Neural cell (in vitro differentiated cells): ENCODE data around the gene ZDHHC14. TPM values are rescaled to one million over a fixed set of nuclear protein-coding genes. Genes with fewer than 3 reads are reported as not detected.

Source experiments
- H2AFZ ChIP-seq: fragments of 200-600, 300-800 bp; sonication (generic), shearing (Covaris generic); 2 replicates; pipeline ENCODE4 v1.6.0; 2014; ENCODE audit warnings: low read depth, mild to moderate bottlenecking, antibody characterized with exemption, low read length, moderate library complexity
- H3F3A ChIP-seq: fragments of 200-600 bp; shearing (Covaris generic); 2 replicates; pipeline ENCODE4 v1.6.1; 2016; ENCODE audit warnings: mild to moderate bottlenecking, moderate library complexity, mixed read lengths, antibody characterized with exemption, low read length; ENCODE audit not compliant: insufficient read depth, poor library complexity, severe bottlenecking
- H3K27ac ChIP-seq: fragments of 200-600, 300-800 bp; sonication (generic), shearing (Covaris generic); 2 replicates; pipeline ENCODE4 v1.5.1; 2014; ENCODE audit warnings: mild to moderate bottlenecking, low read length, moderate library complexity
- H3K27me3 ChIP-seq: fragments of 300-800, 200-600 bp; sonication (generic), shearing (Covaris generic); 2 replicates; pipeline ENCODE4 v1.6.0; 2014; ENCODE audit warnings: mild to moderate bottlenecking, low read depth, low read length, moderate library complexity; ENCODE audit not compliant: insufficient read depth
- H3K36me3 ChIP-seq: fragments of 300-800, 200-600 bp; sonication (generic), shearing (Covaris generic); 2 replicates; pipeline ENCODE4 v1.5.1; 2014; ENCODE audit warnings: mild to moderate bottlenecking, antibody characterized with exemption, low read length, moderate library complexity; ENCODE audit not compliant: insufficient read depth
- H3K4me2 ChIP-seq: fragments of 300-800, 200-600 bp; sonication (generic), shearing (Covaris generic); 2 replicates; pipeline ENCODE4 v1.6.0; 2014; ENCODE audit warnings: mild to moderate bottlenecking, low read length
- H3K4me3 ChIP-seq: fragments of 300-800, 200-600 bp; sonication (generic), shearing (Covaris generic); 2 replicates; pipeline ENCODE4 v1.5.1; 2014; ENCODE audit warnings: mild to moderate bottlenecking, low read length, moderate library complexity
- H3K79me2 ChIP-seq: fragments of 200-600 bp; shearing (Covaris generic); replicated peaks from 2 replicates; pipeline ENCODE4 v1.6.0; 2014; ENCODE audit warnings: mild to moderate bottlenecking, low read length, moderate library complexity; ENCODE audit not compliant: insufficient read depth
- H3K9ac ChIP-seq: fragments of 300-800, 200-600 bp; sonication (generic), shearing (Covaris generic); 2 replicates; pipeline ENCODE4 v1.6.1; 2016; ENCODE audit warnings: mild to moderate bottlenecking, low read length, mixed read lengths
- H3K9me2 ChIP-seq: fragments of 200-600 bp; shearing (Covaris generic); 2 replicates; pipeline ENCODE4 v1.6.1; 2016; ENCODE audit warnings: mild to moderate bottlenecking, low read length, mixed read lengths; ENCODE audit not compliant: insufficient read depth
- H3K9me3 ChIP-seq: fragments of 200-600, 300-800 bp; sonication (generic), shearing (Covaris generic); 2 replicates; pipeline ENCODE4 v1.6.1; 2016; ENCODE audit warnings: mild to moderate bottlenecking, mixed run types, low read length, moderate library complexity, mixed read lengths
- H4K20me1 ChIP-seq: fragments of 200-600 bp; shearing (Covaris generic); 2 replicates; pipeline ENCODE4 v1.6.1; 2016; ENCODE audit warnings: mild to moderate bottlenecking, mixed run types; ENCODE audit not compliant: insufficient read depth
- CTCF ChIP-seq: fragments of 450-650 bp; IDR thresholded peaks from 2 replicates; pipeline ENCODE4 v1.5.1; 2014; ENCODE audit warnings: antibody characterized with exemption, mild to moderate bottlenecking, moderate library complexity; ENCODE audit not compliant: poor library complexity, severe bottlenecking
- EP300 ChIP-seq: fragments of 450-650 bp; conservative IDR thresholded peaks from 2 replicates; pipeline ENCODE4 v1.6.1; 2014; ENCODE audit warnings: antibody characterized with exemption, mild to moderate bottlenecking, moderate library complexity; ENCODE audit not compliant: poor library complexity, severe bottlenecking
- EZH2 ChIP-seq: fragments of 200-600, 300-800 bp; shearing (Covaris generic), sonication (generic); IDR thresholded peaks from 2 replicates; pipeline ENCODE4 v1.6.1; 2014; ENCODE audit warnings: antibody characterized with exemption, low read length, borderline replicate concordance, mild to moderate bottlenecking; ENCODE audit not compliant: insufficient read depth, poor library complexity, severe bottlenecking
- MXI1 ChIP-seq: fragments of 450-650 bp; conservative IDR thresholded peaks from 2 replicates; pipeline ENCODE4 v1.6.1; 2014; ENCODE audit warnings: antibody characterized with exemption, mild to moderate bottlenecking; ENCODE audit not compliant: poor library complexity, severe bottlenecking
- POLR2AphosphoS5 ChIP-seq: IDR thresholded peaks from 2 replicates; pipeline ENCODE4 v1.6.1; 2012
- RAD21 ChIP-seq: fragments of 450-650 bp; conservative IDR thresholded peaks from 2 replicates; pipeline ENCODE4 v1.6.1; 2014; ENCODE audit warnings: antibody characterized with exemption, mild to moderate bottlenecking, moderate library complexity
- REST ChIP-seq: IDR thresholded peaks from 2 replicates; pipeline ENCODE4 v1.6.1; 2012; ENCODE audit warnings: borderline replicate concordance
- SMC3 ChIP-seq: fragments of 450-650 bp; conservative IDR thresholded peaks from 2 replicates; pipeline ENCODE4 v1.6.1; 2014; ENCODE audit warnings: antibody characterized with exemption, mild to moderate bottlenecking, moderate library complexity; ENCODE audit not compliant: poor library complexity
- TAF1 ChIP-seq: IDR thresholded peaks from 2 replicates; pipeline ENCODE4 v1.6.1; 2012; ENCODE audit warnings: low read depth
- polyA plus RNA-seq: library from polyadenylated mRNA; depleted of rRNA; stranded (reverse); fragments of >200 nt; gene quantifications from 2 replicates; pipeline ENCODE4 v1.2.3, GENCODE V29; 2014

Gene ZDHHC14
- polyA plus RNA-seq, 1 donor from 2014 or later = 4.1 TPM

GRCh38 chr6:157709555-157709954 is 328.6 kb downstream of the ZDHHC14 start:
- H3K9me2 ChIP-seq = no peaks in the 10 kb centered on the region
- no peak overlapping the region for H3K9ac ChIP-seq
- no peak overlapping the region for H2AFZ ChIP-seq
- no peaks in the 10 kb centered on the region for H3K36me3 ChIP-seq
- H3K4me3 ChIP-seq = no peak overlapping the region
- TF ChIP-seq CTCF (no peak), SMC3 (no peak)
- no peak overlapping the region for H3K27ac ChIP-seq
- H3K27me3 ChIP-seq = no peaks in the 10 kb centered on the region
- H4K20me1 ChIP-seq = no peaks in the 10 kb centered on the region
- no peaks in the 10 kb centered on the region for H3F3A ChIP-seq
- no peaks in the 10 kb centered on the region for H3K9me3 ChIP-seq
- no peak overlapping the region for H3K4me2 ChIP-seq
- no peaks in the 10 kb centered on the region for H3K79me2 ChIP-seq

GRCh38 chr6:157710604-157711003 is 329.6 kb downstream of the ZDHHC14 start:
- H3K79me2 ChIP-seq = no peaks in the 10 kb centered on the region
- no peaks in the 10 kb centered on the region for H3K9me3 ChIP-seq
- TF ChIP-seq REST = no peak
- TF ChIP-seq EP300 = no peak
- TF ChIP-seq RAD21 = no peak
- TF ChIP-seq MXI1 = no peak
- TF ChIP-seq TAF1 = no peak
- no peak for TF ChIP-seq CTCF
- no peak for TF ChIP-seq POLR2AphosphoS5
- no peak for TF ChIP-seq EZH2
- no peak for TF ChIP-seq SMC3
- H3F3A ChIP-seq = no peaks in the 10 kb centered on the region
- no peak overlapping the region for H3K27ac ChIP-seq
- H2AFZ ChIP-seq = no peak overlapping the region
- no peaks in the 10 kb centered on the region for H3K36me3 ChIP-seq
- H3K4me2 ChIP-seq = no peak overlapping the region
- H3K27me3 ChIP-seq = no peaks in the 10 kb centered on the region
- H3K9ac ChIP-seq = no peak overlapping the region
- H3K9me2 ChIP-seq = no peaks in the 10 kb centered on the region
- no peak overlapping the region for H3K4me3 ChIP-seq
- H4K20me1 ChIP-seq = no peaks in the 10 kb centered on the region
